Measurements from ENCODE around the gene HRH3.
A peak's percentile ranks its signal among the peaks of the same experiment; 100 is the strongest.

Gene HRH3

DNA sequence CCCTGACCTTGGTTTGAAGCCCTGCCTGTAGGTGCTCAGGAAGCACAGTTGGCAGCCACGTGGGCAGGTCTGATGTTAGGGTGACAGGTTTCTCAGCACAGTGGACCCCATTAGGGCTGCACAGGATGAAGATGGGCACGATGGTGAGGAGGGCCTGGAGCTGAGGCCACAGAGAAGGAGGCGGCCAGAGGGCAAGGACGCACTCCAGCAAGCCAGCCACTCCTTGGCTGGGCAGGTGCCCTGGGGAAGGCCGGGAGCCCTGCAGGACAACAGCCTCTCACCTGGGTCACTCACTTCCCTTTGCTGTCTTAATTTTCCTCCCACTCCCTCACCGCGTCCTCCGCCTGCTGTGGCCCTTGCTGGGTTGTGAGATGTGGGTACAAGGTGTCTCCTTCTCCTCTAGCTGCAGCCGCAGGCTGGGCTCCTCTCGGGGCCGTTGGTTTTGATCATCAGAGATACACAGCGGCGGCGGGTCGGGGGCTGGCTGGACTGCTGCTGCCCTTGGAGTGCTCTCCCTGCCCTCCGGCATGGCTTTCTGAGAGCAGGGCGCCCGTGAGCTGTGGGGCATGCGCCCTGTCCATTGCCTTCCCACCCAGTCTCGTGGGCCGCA lies 23.9 kb upstream of the HRH3 start:
- FAIRE-seq: no peak

DNA sequence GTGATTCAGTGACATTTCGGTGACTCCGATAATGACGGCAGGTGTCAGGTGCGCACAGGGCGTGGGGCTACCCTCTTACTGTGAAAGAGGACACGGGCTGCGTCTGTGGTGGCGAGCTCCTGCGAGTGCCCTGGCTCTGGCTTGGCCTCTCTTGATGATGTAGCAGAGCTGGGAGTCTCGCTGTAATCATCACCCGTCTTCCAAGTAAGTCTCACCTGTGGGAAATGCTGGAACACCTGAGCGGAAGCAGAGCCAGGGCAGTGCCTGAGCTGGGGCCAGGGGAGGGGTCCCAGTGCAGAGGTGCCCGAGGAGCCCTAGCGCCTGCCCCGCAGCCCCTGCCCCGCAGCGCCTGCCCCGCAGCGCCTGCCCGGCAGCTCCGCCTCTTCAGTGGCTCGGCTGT lies 23.0 kb upstream of the HRH3 start:
- TF ChIP-seq TAF1 (IDR thresholded peaks at IDR 0.05; ENCODE audit: borderline replicate concordance, low read depth, low read length): no peak
- no peak for TF ChIP-seq POLR2AphosphoS5 (IDR thresholded peaks at IDR 0.05; ENCODE audit: low read depth, low read length)
- TF ChIP-seq POLR2A (IDR thresholded peaks at IDR 0.05; ENCODE audit: low read depth, low read length): no peak
- no peak for FAIRE-seq
- no peak for DNase-seq (ENCODE audit: insufficient read length)

More for the DNA sequence above, 23.9 kb upstream of the HRH3 start:
- DNase-seq (ENCODE audit: insufficient read length): no peak
- TF ChIP-seq TAF1 (IDR thresholded peaks at IDR 0.05; ENCODE audit: borderline replicate concordance, low read depth, low read length) (no peak), POLR2AphosphoS5 (IDR thresholded peaks at IDR 0.05; ENCODE audit: low read depth, low read length) (no peak), POLR2A (IDR thresholded peaks at IDR 0.05; ENCODE audit: low read depth, low read length) (no peak)

- DNase-seq (ENCODE audit: insufficient read length): no peak
- TF ChIP-seq TAF1 (IDR thresholded peaks at IDR 0.05; ENCODE audit: borderline replicate concordance, low read depth, low read length): no peak
- no peak for TF ChIP-seq POLR2A (IDR thresholded peaks at IDR 0.05; ENCODE audit: low read depth, low read length)
- no peak for TF ChIP-seq POLR2AphosphoS5 (IDR thresholded peaks at IDR 0.05; ENCODE audit: low read depth, low read length)
- no peak for FAIRE-seq
These were observed 22.1 kb upstream of the HRH3 start for GRCh38 chr20:62242176-62242575.

DNA sequence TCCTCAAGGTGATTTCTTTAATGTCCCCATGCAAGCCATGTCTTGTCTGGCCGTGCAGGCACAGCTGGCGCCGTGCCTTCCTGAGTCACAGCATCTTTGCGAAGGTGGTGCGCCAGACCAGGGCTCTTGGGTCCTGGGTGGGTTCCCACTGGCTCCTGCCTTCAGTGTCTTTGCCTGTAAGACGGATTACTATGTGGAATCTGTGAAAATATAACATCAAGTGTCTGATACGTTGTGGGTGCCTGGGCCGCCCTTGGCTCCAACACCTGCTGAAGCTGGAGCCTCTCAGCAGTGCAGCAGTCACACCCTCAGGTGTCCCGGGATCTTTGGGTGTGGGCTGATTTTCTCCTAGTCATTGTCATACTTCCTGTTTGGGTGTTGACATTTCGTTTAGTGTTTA lies 21.4 kb upstream of the HRH3 start:
- no peak for DNase-seq (ENCODE audit: insufficient read length)
- TF ChIP-seq POLR2AphosphoS5 (IDR thresholded peaks at IDR 0.05; ENCODE audit: low read depth, low read length) (no peak), POLR2A (IDR thresholded peaks at IDR 0.05; ENCODE audit: low read depth, low read length) (no peak), TAF1 (IDR thresholded peaks at IDR 0.05; ENCODE audit: borderline replicate concordance, low read depth, low read length) (no peak)
- no peak for FAIRE-seq

GRCh38 chr20:62240020-62240685 lies 20.1 kb upstream of the HRH3 start:
- peak; percentile 24 for FAIRE-seq
- no peak for TF ChIP-seq POLR2AphosphoS5 (IDR thresholded peaks at IDR 0.05; ENCODE audit: low read depth, low read length)
- TF ChIP-seq POLR2A (IDR thresholded peaks at IDR 0.05; ENCODE audit: low read depth, low read length): no peak
- TF ChIP-seq TAF1 (IDR thresholded peaks at IDR 0.05; ENCODE audit: borderline replicate concordance, low read depth, low read length): no peak

GRCh38 chr20:62239278-62239879 lies 19.3 kb upstream of the HRH3 start:
- no peak for FAIRE-seq
- DNase-seq (ENCODE audit: insufficient read length): no peak
- TF ChIP-seq POLR2A (IDR thresholded peaks at IDR 0.05; ENCODE audit: low read depth, low read length): no peak
- TF ChIP-seq POLR2AphosphoS5 (IDR thresholded peaks at IDR 0.05; ENCODE audit: low read depth, low read length): no peak
- TF ChIP-seq TAF1 (IDR thresholded peaks at IDR 0.05; ENCODE audit: borderline replicate concordance, low read depth, low read length): no peak

More at GRCh38 chr20:62240020-62240685, 20.1 kb upstream of the HRH3 start:
- DNase-seq (ENCODE audit: insufficient read length): no peak

DNA sequence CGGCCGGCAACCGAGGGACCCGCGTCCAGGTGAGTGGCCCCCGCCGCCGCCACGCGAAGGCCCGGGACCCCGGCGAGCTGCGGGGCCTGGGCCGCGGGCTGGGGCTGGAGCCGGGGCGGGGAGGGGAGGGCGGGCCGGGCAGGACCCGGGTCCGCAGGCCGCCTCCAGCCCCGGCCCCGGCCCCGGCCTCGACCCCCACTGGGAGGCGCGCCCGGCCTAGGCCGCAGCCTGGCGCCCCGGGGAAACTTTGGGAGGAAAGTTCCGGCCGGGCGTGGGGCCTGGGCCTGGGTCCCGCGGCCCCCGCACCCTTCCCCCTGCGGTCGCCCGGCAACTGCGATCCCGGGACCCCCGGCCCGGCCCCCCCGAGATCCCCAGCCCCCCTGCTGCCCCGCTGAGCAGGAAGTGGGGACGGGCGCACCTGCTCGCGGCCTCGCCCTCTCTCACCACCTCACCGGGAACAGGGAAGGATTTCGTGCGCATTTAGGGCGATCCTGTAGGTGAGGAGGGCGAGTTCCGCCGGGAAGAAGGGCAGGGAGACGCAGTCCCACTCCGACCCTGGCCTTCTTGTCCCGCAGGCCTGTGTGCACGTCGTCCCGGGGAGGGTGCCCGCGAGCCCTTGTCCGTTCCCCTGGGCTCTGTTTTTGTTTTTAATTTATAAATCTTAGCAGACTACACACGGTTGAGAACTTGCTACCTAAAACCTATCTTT lies 18.6 kb upstream of the HRH3 start:
- TF ChIP-seq TAF1 (IDR thresholded peaks at IDR 0.05; ENCODE audit: borderline replicate concordance, low read depth, low read length) (no peak), POLR2A (IDR thresholded peaks at IDR 0.05; ENCODE audit: low read depth, low read length) (no peak), POLR2AphosphoS5 (IDR thresholded peaks at IDR 0.05; ENCODE audit: low read depth, low read length) (no peak)
- DNase-seq (ENCODE audit: insufficient read length): no peak
- peak; percentile 70 for FAIRE-seq

DNA sequence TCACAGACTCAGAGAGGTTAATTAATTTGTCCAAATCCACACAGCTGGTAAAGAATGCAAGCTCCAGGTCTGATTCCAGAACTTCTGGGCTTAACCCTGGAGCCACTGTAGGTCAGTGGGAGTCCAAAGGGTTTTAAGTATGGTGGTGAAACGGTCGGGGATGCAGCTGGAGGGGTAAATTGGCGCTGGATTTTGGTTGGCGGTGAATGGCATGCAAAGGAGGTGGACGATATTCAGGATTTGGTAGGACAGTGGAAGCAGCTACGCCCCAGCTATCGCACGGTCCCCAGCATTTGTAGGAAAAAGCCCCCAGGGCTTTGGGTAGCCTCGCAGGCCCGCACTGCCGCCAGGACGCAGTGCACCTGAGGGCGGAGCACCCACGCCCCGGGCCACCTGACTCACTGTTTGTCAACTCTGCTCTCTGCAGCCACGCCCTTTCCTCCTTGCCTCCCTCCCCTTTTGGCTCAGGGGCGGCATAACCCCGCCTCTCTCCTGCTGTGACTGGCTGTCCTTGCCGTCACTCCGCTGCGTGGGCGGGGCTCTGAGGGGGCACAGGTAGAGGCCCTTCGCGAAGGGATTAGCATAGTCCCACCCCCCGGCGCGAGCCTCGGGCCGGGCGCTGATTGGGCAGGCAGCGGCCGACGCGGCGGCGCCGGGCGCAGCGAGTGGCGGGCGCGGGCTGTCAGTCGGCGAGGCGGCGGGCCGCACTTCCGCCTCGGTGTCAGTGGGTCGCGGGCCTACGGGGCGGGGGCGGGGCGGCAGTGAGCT lies 17.9 kb upstream of the HRH3 start, which contains the start of gene OSBPL2:
TSS of gene OSBPL2 (plus strand) at position 721 of the 768 bp plus-strand sequence. CDS start 17,664 bp downstream, outside the sequence.
- DNase-seq (ENCODE audit: insufficient read length) (peak; percentile 100), FAIRE-seq (peak; percentile 100)
- TF ChIP-seq TAF1 (IDR thresholded peaks at IDR 0.05; ENCODE audit: borderline replicate concordance, low read depth, low read length) (no peak), POLR2AphosphoS5 (IDR thresholded peaks at IDR 0.05; ENCODE audit: low read depth, low read length) (no peak), POLR2A (IDR thresholded peaks at IDR 0.05; ENCODE audit: low read depth, low read length) (no peak; the same call in 1 of the 2 replicates)

GRCh38 chr20:62237514-62237800 lies 17.4 kb upstream of the HRH3 start:
- FAIRE-seq (no peak), DNase-seq (ENCODE audit: insufficient read length) (no peak)
- no peak for TF ChIP-seq TAF1 (IDR thresholded peaks at IDR 0.05; ENCODE audit: borderline replicate concordance, low read depth, low read length)

GRCh38 chr20:62236766-62237513 lies 16.9 kb upstream of the HRH3 start:
- DNase-seq (ENCODE audit: insufficient read length) (no peak), FAIRE-seq (no peak)

More at GRCh38 chr20:62236766-62237513, 16.9 kb upstream of the HRH3 start:
- TF ChIP-seq POLR2AphosphoS5 (IDR thresholded peaks at IDR 0.05; ENCODE audit: low read depth, low read length) (no peak), POLR2A (IDR thresholded peaks at IDR 0.05; ENCODE audit: low read depth, low read length) (no peak), TAF1 (IDR thresholded peaks at IDR 0.05; ENCODE audit: borderline replicate concordance, low read depth, low read length) (no peak)

All from GM12892 (cell line).